Keratinocyte (primary cell): ENCODE data around the gene ZNF664. TPM values are rescaled to one million over a fixed set of nuclear protein-coding genes. Genes with fewer than 3 reads are reported as not detected.

ENCODE experiments used
- DNase-seq: peaks from one replicate; pipeline ENCODE4 v3.0.0-alpha.2; 2011; ENCODE audit warnings: low read depth, missing footprints, low spot score
- FAIRE-seq: peaks from 2 replicates; lab custom pipeline; 2011; peaks lifted over from hg19 to GRCh38; lab: Jason Lieb, UNC
- H2AFZ ChIP-seq: 2 replicates; pipeline ENCODE4 v1.6.0; 2012; ENCODE audit warnings: low read length, control low read depth, inconsistent platforms; ENCODE audit not compliant: control insufficient read depth
- H3K27ac ChIP-seq: 2 replicates; pipeline ENCODE4 v1.5.1; 2011; ENCODE audit warnings: low read length; ENCODE audit not compliant: control insufficient read depth, insufficient read depth
- H3K27me3 ChIP-seq: 3 replicates; pipeline ENCODE4 v1.6.0; 2011; ENCODE audit warnings: low read length; ENCODE audit not compliant: control insufficient read depth, insufficient read depth; ENCODE audit errors: extremely low read depth
- H3K36me3 ChIP-seq, 2 experiments: 2 replicates in 1 of 2; 3 replicates in 1 of 2; pipeline ENCODE4 v1.5.1; 2011; ENCODE audit warnings: low read length in 2 of 2, mild to moderate bottlenecking in 1 of 2; ENCODE audit not compliant: control insufficient read depth in 2 of 2, insufficient read depth in 2 of 2; ENCODE audit errors: extremely low read depth in 1 of 2
- H3K4me1 ChIP-seq: 3 replicates; pipeline ENCODE4 v1.5.1; 2011; ENCODE audit warnings: low read length; ENCODE audit not compliant: control insufficient read depth, insufficient read depth; ENCODE audit errors: extremely low read depth
- H3K4me2 ChIP-seq: 3 replicates; pipeline ENCODE4 v1.6.0; 2011; ENCODE audit warnings: low read depth, low read length; ENCODE audit not compliant: control insufficient read depth, insufficient read depth; ENCODE audit errors: extremely low read depth
- H3K4me3 ChIP-seq, 3 experiments: fragments of 200-600 bp in 1 of 3; sonication (generic) in 1 of 3; 2 replicates in 2 of 3; 3 replicates in 1 of 3; pipeline ENCODE4 v1.5.1; 2011 to 2016; ENCODE audit warnings: low read length in 3 of 3, mild to moderate bottlenecking in 3 of 3, control low read depth in 2 of 3, inconsistent platforms in 1 of 3, low read depth in 1 of 3, mixed read lengths in 1 of 3, mixed run types in 1 of 3, moderate library complexity in 1 of 3; ENCODE audit not compliant: control insufficient read depth in 2 of 3, insufficient read depth in 2 of 3; ENCODE audit errors: extremely low read depth in 1 of 3
- H3K79me2 ChIP-seq: 2 replicates; pipeline ENCODE4 v1.6.0; 2012; ENCODE audit warnings: low read length; ENCODE audit not compliant: control insufficient read depth, insufficient read depth
- H3K9ac ChIP-seq: 3 replicates; pipeline ENCODE4 v1.6.0; 2011; ENCODE audit warnings: low read length; ENCODE audit not compliant: control insufficient read depth, insufficient read depth; ENCODE audit errors: extremely low read depth
- H3K9me1 ChIP-seq: 3 replicates; pipeline ENCODE4 v1.6.0; 2011; ENCODE audit warnings: low read length; ENCODE audit not compliant: control insufficient read depth, insufficient read depth; ENCODE audit errors: extremely low read depth
- H3K9me3 ChIP-seq: 2 replicates; pipeline ENCODE4 v1.5.1; 2012; ENCODE audit warnings: low read depth, low read length; ENCODE audit not compliant: control insufficient read depth
- H4K20me1 ChIP-seq: 3 replicates; pipeline ENCODE4 v1.6.0; 2011; ENCODE audit warnings: low read length; ENCODE audit not compliant: control insufficient read depth, insufficient read depth; ENCODE audit errors: extremely low read depth
- CTCF ChIP-seq, 3 experiments: IDR thresholded peaks in 1 of 3; conservative IDR thresholded peaks in 1 of 3; optimal IDR thresholded peaks in 1 of 3; 2 replicates in 2 of 3; 3 replicates in 1 of 3; pipeline versions ENCODE3 to v1.5.1; 2011; ENCODE audit warnings: low read length in 3 of 3, mild to moderate bottlenecking in 3 of 3, moderate library complexity in 2 of 3, control low read depth in 1 of 3, inconsistent platforms in 1 of 3; ENCODE audit not compliant: insufficient read depth in 2 of 3; ENCODE audit errors: extremely low read depth in 1 of 3
- EZH2 ChIP-seq: IDR thresholded peaks from one replicate; pipeline ENCODE4 v1.6.1; 2012; ENCODE audit warnings: inconsistent platforms, mild to moderate bottlenecking, low read length, moderate library complexity
- dilution Hi-C: fragments of 300-500 bp; cut with MboI; formaldehyde crosslinking; loops from one replicate; pipeline ENCODE4 v1.7.0; 2020; ENCODE audit warnings: low sequenced_read_pairs; ENCODE audit not compliant: extremely low pct_ligation_motif_present
- polyA plus RNA-seq, 5 experiments: library from polyadenylated mRNA; depleted of rRNA in 3 of 5; stranded (reverse) in 3 of 5; stranded (forward) in 1 of 5; unstranded in 1 of 5; fragments of >200 nt; gene quantifications; 1 replicate in 1 of 5; 2 replicates in 3 of 5; 3 replicates in 1 of 5; pipeline versions ENCODE4 v1.2.1 to v1.2.3, GENCODE V29; 2011 to 2012; ENCODE audit warnings: missing spikeins in 2 of 5, low read depth in 1 of 5, low replicate concordance in 1 of 5

ZNF664 gene
- polyA plus RNA-seq, 1 donor (not counting 4 experiments of a cell fraction or from before 2014, with no cell fraction given) = 48.7 TPM

- Histone ChIP-seq H3K36me3 (no peaks in the 10 kb centered on the region), H3K79me2 (no peaks in the 10 kb centered on the region), H4K20me1 (no peaks in the 10 kb centered on the region), H3K9me3 (no peaks in the 10 kb centered on the region), H3K4me2 (no peak overlapping the region), H3K27ac (no peak overlapping the region), H2AFZ (no peak overlapping the region), H3K4me3 (no peak overlapping the region), H3K9me1 (no peaks in the 10 kb centered on the region), H3K27me3 (peaks cover 8% of the 10 kb centered on the region), H3K4me1 (peaks cover 17% of the 10 kb centered on the region), H3K9ac (no peak overlapping the region)
- dilution Hi-C loops = no loop called here
- TF ChIP-seq EZH2 (no peak), CTCF (optimal IDR thresholded peaks at IDR 0.05 in 1 of 3, IDR thresholded peaks at IDR 0.05 in 1 of 3, conservative IDR thresholded peaks at IDR 0.05 in 1 of 3; ENCODE audit: extremely low read depth in 1 of 3, insufficient read depth in 2 of 3, low read length in 3 of 3) (no peak)
- FAIRE-seq (peak; percentile 74), DNase-seq (no peak)
Measured at GRCh38 chr12:124026755-124027745, 54.0 kb downstream of the ZNF664 start.

GRCh38 chr12:124027753-124028554 lies 54.9 kb downstream of the ZNF664 start:
- no peaks in the 10 kb centered on the region for H3K79me2 ChIP-seq
- FAIRE-seq = no peak
- H3K9ac ChIP-seq = no peak overlapping the region
- TF ChIP-seq CTCF (optimal IDR thresholded peaks at IDR 0.05 in 1 of 3, IDR thresholded peaks at IDR 0.05 in 1 of 3, conservative IDR thresholded peaks at IDR 0.05 in 1 of 3; ENCODE audit: extremely low read depth in 1 of 3, insufficient read depth in 2 of 3, low read length in 3 of 3) (no peak), EZH2 (no peak)
- no peak overlapping the region for H3K4me2 ChIP-seq
- peaks cover 8% of the 10 kb centered on the region for H3K27me3 ChIP-seq
- H3K4me1 ChIP-seq = peaks cover 17% of the 10 kb centered on the region
- H3K9me1 ChIP-seq = no peaks in the 10 kb centered on the region
- DNase-seq = no peak
- no peak overlapping the region for H3K4me3 ChIP-seq
- H3K27ac ChIP-seq = no peak overlapping the region
- H3K36me3 ChIP-seq = no peaks in the 10 kb centered on the region
- H2AFZ ChIP-seq = no peak overlapping the region
- no peaks in the 10 kb centered on the region for H4K20me1 ChIP-seq
- H3K9me3 ChIP-seq = no peaks in the 10 kb centered on the region
- dilution Hi-C loops = no loop called here
